ENCODE measurements around the gene LRRC18.

- TF ChIP-seq POLR2A (IDR thresholded peaks at IDR 0.05) = no peak
- no peak for TF ChIP-seq CTCF (IDR thresholded peaks at IDR 0.05)
Observed at GRCh38 chr10:48902096-48902495, 37.5 kb downstream of the LRRC18 start.
